Lung (tissue), 12 donors: ENCODE data around the gene GRIP1. TPM values are rescaled to one million over a fixed set of nuclear protein-coding genes. Genes with fewer than 3 reads are reported as not detected.

Experiments
- ATAC-seq: fragments of 200-7000 bp; cut with Tn5 transposase; one replicate; pipeline ENCODE4 v1.9.1; 2020; ENCODE audit warnings: moderate number of reproducible peaks; ENCODE audit not compliant: insufficient read depth, low FRiP score
- DNase-seq, 3 donors: peaks; one replicate each; pipeline ENCODE4 v3.0.0-alpha.2; 2013 to 2017
- H3K27ac ChIP-seq, 2 donors: one replicate each; pipeline ENCODE4 v1.5.1; 2013; ENCODE audit warnings: mild to moderate bottlenecking in 2 of 2, moderate library complexity in 2 of 2, control low read depth in 1 of 2, inconsistent platforms in 1 of 2, low read depth in 1 of 2, low read length in 1 of 2
- H3K27me3 ChIP-seq, 3 donors: one replicate each; pipeline ENCODE4 v1.5.1; 2013; ENCODE audit warnings: low read length in 2 of 3; ENCODE audit not compliant: control insufficient read depth in 3 of 3, insufficient read depth in 3 of 3
- H3K36me3 ChIP-seq, 4 donors: one replicate each; pipeline ENCODE4 v1.5.1; 2013; ENCODE audit warnings: low read length in 4 of 4, mild to moderate bottlenecking in 1 of 4, moderate library complexity in 1 of 4; ENCODE audit not compliant: control insufficient read depth in 4 of 4, insufficient read depth in 4 of 4
- H3K4me1 ChIP-seq, 5 donors: one replicate each; pipeline ENCODE4 v1.5.1; 2013; ENCODE audit warnings: low read length in 5 of 5, mild to moderate bottlenecking in 2 of 5, moderate library complexity in 1 of 5; ENCODE audit not compliant: control insufficient read depth in 5 of 5, insufficient read depth in 5 of 5
- H3K4me3 ChIP-seq: one replicate; pipeline ENCODE4 v1.5.1; 2013; ENCODE audit warnings: mild to moderate bottlenecking, control low read depth, moderate library complexity
- H3K9ac ChIP-seq, 2 donors: one replicate each; pipeline ENCODE4 v1.5.1; 2013; ENCODE audit warnings: low read length in 2 of 2, control low read depth in 1 of 2; ENCODE audit not compliant: insufficient read depth in 1 of 2
- H3K9me3 ChIP-seq, 4 donors: one replicate each; pipeline ENCODE4 v1.5.1; 2013; ENCODE audit warnings: low read length in 3 of 4, mild to moderate bottlenecking in 1 of 4, moderate library complexity in 1 of 4; ENCODE audit not compliant: control insufficient read depth in 4 of 4, insufficient read depth in 3 of 4
- CTCF ChIP-seq: IDR thresholded peaks from 2 replicates; pipeline ENCODE4 v1.5.1; 2012; ENCODE audit warnings: mild to moderate bottlenecking; ENCODE audit errors: control extremely low read depth, extremely low read depth
- WGBS, 2 donors: extraction: QIAGEN DNeasy Blood & Tissue Kit; methylation state at CpG; one replicate each; pipeline ENCODE4 v1.1.7; 2013; 5-methylcytosine and 5-hydroxymethylcytosine counted together
- polyA plus RNA-seq, 2 donors: library from polyadenylated mRNA; stranded (reverse); fragments of 200-250 nt; gene quantifications; one replicate each; pipeline ENCODE4 v1.2.1, GENCODE V29; 2013
- total RNA-seq, 2 donors: library from RNA; depleted of rRNA in 1 of 2; stranded (reverse); fragments of >200 nt in 1 of 2; gene quantifications; one replicate each; pipeline ENCODE4 v1.2.1, GENCODE V29; 2014 to 2021
- donor health status: control.
- donor health status: control.
- donor health status: Bipolar disorder and iron deficiency.
- donor health status: healthy.
- donor health status: DM: yes; HTN: yes; CAD: no.

Gene GRIP1
- total and polyA plus RNA-seq, 4 donors, result 0.20 to 3.6 (median 0.83) TPM

- H3K4me3 ChIP-seq, result no peak overlapping the region
- ATAC-seq (no peak), DNase-seq (no peak)
- no peak overlapping the region for H3K27ac ChIP-seq
- no peaks in the 10 kb centered on the region for H3K36me3 ChIP-seq
- WGBS, 2 donors, result 84 to 90% methylated on average over 1 of the region's 1 CpG
- no peak for TF ChIP-seq CTCF
- H3K9ac ChIP-seq, result no peak overlapping the region
- H3K27me3 ChIP-seq, result no peaks in the 10 kb centered on the region
- no peaks in the 10 kb centered on the region for H3K9me3 ChIP-seq
- peaks cover 0 to 16% (median 2%) of the 10 kb centered on the region in 5 donors for H3K4me1 ChIP-seq
Measured at GRCh38 chr12:66666481-66666880, 12.4 kb downstream of the GRIP1 start.

- peaks cover 0 to 16% (median 2%) of the 10 kb centered on the region in 5 donors for H3K4me1 ChIP-seq
- H3K27ac ChIP-seq, result no peak overlapping the region
- H3K36me3 ChIP-seq, result no peaks in the 10 kb centered on the region
- no peak for DNase-seq
- H3K27me3 ChIP-seq, result no peaks in the 10 kb centered on the region
- WGBS, 2 donors, result 88% methylated on average over 3 of the region's 3 CpGs
- no peak for ATAC-seq
- no peaks in the 10 kb centered on the region for H3K9me3 ChIP-seq
- H3K4me3 ChIP-seq, result no peak overlapping the region
- H3K9ac ChIP-seq, result no peak overlapping the region
- TF ChIP-seq CTCF, result no peak
Measured at GRCh38 chr12:66665435-66665985, 13.4 kb downstream of the GRIP1 start.

- Histone ChIP-seq H3K4me1 (peaks cover 0 to 16% (median 2%) of the 10 kb centered on the region in 5 donors), H3K9ac (no peak overlapping the region), H3K4me3 (no peak overlapping the region), H3K9me3 (no peaks in the 10 kb centered on the region), H3K36me3 (no peaks in the 10 kb centered on the region), H3K27me3 (no peaks in the 10 kb centered on the region), H3K27ac (no peak overlapping the region)
- no peak for TF ChIP-seq CTCF
- WGBS, 2 donors, result 85 to 87% methylated on average over 1 of the region's 1 CpG
- ATAC-seq (no peak), DNase-seq (no peak)
Measured at GRCh38 chr12:66664076-66664475, 14.8 kb downstream of the GRIP1 start.

- Histone ChIP-seq H3K4me3 (no peak overlapping the region), H3K27me3 (no peaks in the 10 kb centered on the region), H3K4me1 (peaks cover 0 to 16% (median 2%) of the 10 kb centered on the region in 5 donors), H3K9ac (no peak overlapping the region), H3K36me3 (no peaks in the 10 kb centered on the region), H3K27ac (no peak overlapping the region), H3K9me3 (no peaks in the 10 kb centered on the region)
- no peak for DNase-seq
- no peak for ATAC-seq
- WGBS, 2 donors, result 55 to 68% methylated on average over 5 of the region's 5 CpGs
- no peak for TF ChIP-seq CTCF
Measured at GRCh38 chr12:66663611-66664010, 15.3 kb downstream of the GRIP1 start.
